GM12878 (cell line): ENCODE measurements around the gene BEST1. TPM values are rescaled to one million over a fixed set of nuclear protein-coding genes. Genes with fewer than 3 reads are reported as not detected.

Experiments
- ATAC-seq: fragments of 200-7000 bp; cut with Tn5 transposase; 3 replicates; pipeline ENCODE4 v1.9.1; 2020; ENCODE audit warnings: mild to moderate bottlenecking, moderate library complexity
- BruUV-seq: library from RNA; stranded (reverse); fragments of 400-500 nt; replicated peaks from 2 replicates; lab custom pipeline; 2021; lab: Mats Ljungman, UMichigan
- CTCF ChIA-PET: fragments of 300-600 bp; sonication (Branson Sonifier 250); formaldehyde crosslinking; extraction: SDS; loops from one replicate; lab custom pipeline; 2021; ENCODE audit warnings: inconsistent platforms; lab: Yijun Ruan, JAX
- POLR2A ChIA-PET: fragments of 350-600 bp; formaldehyde crosslinking; extraction: SDS; loops from one replicate; lab custom pipeline; 2021; ENCODE audit warnings: inconsistent platforms; lab: Charles Lee
- RAD21 ChIA-PET: fragments of 300-600 bp; sonication (Branson Sonifier 250); formaldehyde crosslinking; loops from one replicate; lab custom pipeline; 2023; ENCODE audit warnings: antibody characterized with exemption; ENCODE audit not compliant: unreplicated experiment; lab: Charles Lee
- SMC1A ChIA-PET: fragments of 300-600 bp; sonication (Branson Sonifier 250); formaldehyde crosslinking; loops from one replicate; lab custom pipeline; 2023; ENCODE audit not compliant: unreplicated experiment, uncharacterized antibody; lab: Charles Lee
- DNase-seq: peaks from one replicate; pipeline ENCODE4 v3.0.0-alpha.2; 2011; ENCODE audit warnings: low read depth, low spot score
- FAIRE-seq: peaks from 3 replicates; lab custom pipeline; 2011; peaks lifted over from hg19 to GRCh38; lab: Jason Lieb, UNC
- H2AFZ ChIP-seq: 2 replicates; pipeline ENCODE4 v1.6.0; 2011; ENCODE audit warnings: low read depth, low read length, control low read depth; ENCODE audit not compliant: control insufficient read depth
- H3K27ac ChIP-seq: 2 replicates; pipeline ENCODE4 v1.5.1; 2011; ENCODE audit warnings: control low read depth; ENCODE audit not compliant: control insufficient read depth, insufficient read depth
- H3K27me3 ChIP-seq, 2 experiments: replicated peaks in 1 of 2; 2 replicates each; pipeline versions ENCODE4 v1.6.0 to v1.6.1; 2011; ENCODE audit warnings: low read length in 1 of 2; ENCODE audit not compliant: control insufficient read depth in 2 of 2, insufficient read depth in 2 of 2
- H3K36me3 ChIP-seq, 2 experiments: 2 replicates each; pipeline ENCODE4 v1.5.1; 2011; ENCODE audit warnings: low read length in 1 of 2; ENCODE audit not compliant: control insufficient read depth in 2 of 2, insufficient read depth in 2 of 2
- H3K4me1 ChIP-seq: 2 replicates; pipeline ENCODE4 v1.6.1; 2011; ENCODE audit warnings: mild to moderate bottlenecking, low read length, moderate library complexity, mixed read lengths; ENCODE audit not compliant: control insufficient read depth, insufficient read depth
- H3K4me2 ChIP-seq: 2 replicates; pipeline ENCODE4 v1.6.0; 2011; ENCODE audit warnings: control low read depth; ENCODE audit not compliant: control insufficient read depth, insufficient read depth
- H3K4me3 ChIP-seq: fragments of 200-600 bp; sonication (generic); 2 replicates; pipeline ENCODE4 v1.5.1; 2016
- H3K79me2 ChIP-seq: 2 replicates; pipeline ENCODE4 v1.6.0; 2011; ENCODE audit warnings: low read length; ENCODE audit not compliant: control insufficient read depth, insufficient read depth
- H3K9ac ChIP-seq: 2 replicates; pipeline ENCODE4 v1.8.0; 2011; ENCODE audit warnings: low read length, control low read depth, mixed read lengths; ENCODE audit not compliant: control insufficient read depth, insufficient read depth
- H3K9me3 ChIP-seq: replicated peaks from 3 replicates; pipeline ENCODE4 v1.5.1; 2011; ENCODE audit warnings: mild to moderate bottlenecking, low read length; ENCODE audit not compliant: control insufficient read depth, insufficient read depth
- H4K20me1 ChIP-seq: 2 replicates; pipeline ENCODE4 v1.6.0; 2011; ENCODE audit not compliant: control insufficient read depth, insufficient read depth
- CBFB ChIP-seq: IDR thresholded peaks from 2 replicates; pipeline ENCODE4 v1.6.1; 2016; ENCODE audit warnings: antibody characterized with exemption, low read depth
- CBX5 ChIP-seq: sonication (generic); IDR thresholded peaks from 2 replicates; pipeline ENCODE4 v1.6.1; 2016; ENCODE audit warnings: low read depth, moderate library complexity, mild to moderate bottlenecking, inconsistent platforms
- CHD2 ChIP-seq: IDR thresholded peaks from 2 replicates; pipeline ENCODE4 v1.6.1; 2011; ENCODE audit warnings: low read depth, low read length, improper control_type of control experiment, borderline replicate concordance
- NFYB ChIP-seq: IDR thresholded peaks from 2 replicates; pipeline ENCODE4 v1.6.1; 2011; ENCODE audit warnings: low read depth, mild to moderate bottlenecking, low read length, improper control_type of control experiment, moderate library complexity; ENCODE audit not compliant: insufficient read depth
- NR2F1 ChIP-seq: fragments of 450-650 bp; conservative IDR thresholded peaks from 2 replicates; pipeline ENCODE4 v1.6.1; 2017; ENCODE audit warnings: mild to moderate bottlenecking
- POU2F2 ChIP-seq: IDR thresholded peaks from 3 replicates; pipeline ENCODE4 v1.6.1; 2011; ENCODE audit warnings: low read depth, mild to moderate bottlenecking, low read length, borderline replicate concordance
- RB1 ChIP-seq: fragments of 450-650 bp; formaldehyde crosslinking; IDR thresholded peaks from 2 replicates; pipeline ENCODE4 v1.6.1; 2017; ENCODE audit warnings: mild to moderate bottlenecking, borderline replicate concordance
- RCOR1 ChIP-seq: conservative IDR thresholded peaks from 2 replicates; pipeline ENCODE4 v1.6.1; 2012; ENCODE audit warnings: low read depth, low read length, improper control_type of control experiment
- SMC3 ChIP-seq: IDR thresholded peaks from 2 replicates; pipeline ENCODE4 v1.6.1; 2011; ENCODE audit warnings: low read length, improper control_type of control experiment, borderline replicate concordance
- SUPT20H ChIP-seq: IDR thresholded peaks from 2 replicates; pipeline ENCODE4 v1.6.1; 2011; ENCODE audit warnings: low read depth, mild to moderate bottlenecking, low read length, moderate library complexity, borderline replicate concordance; ENCODE audit not compliant: control insufficient read depth
- YBX1 ChIP-seq: fragments of 450-650 bp; IDR thresholded peaks from 2 replicates; pipeline ENCODE4 v1.6.1; 2016; ENCODE audit warnings: antibody characterized with exemption
- WGBS: methylation state at CpG from one replicate; pipeline ENCODE4 v1.1.6; 2016; ENCODE audit warnings: low lambda C conversion rate; ENCODE audit not compliant: insufficient replicate concordance, insufficient coverage; ENCODE audit errors: missing lambda C conversion rate; 5-methylcytosine and 5-hydroxymethylcytosine counted together
- in situ Hi-C: fragments of 300-500 bp; cut with MboI; formaldehyde crosslinking; loops from 9 replicates; pipeline ENCODE4 v1.14.3; 2018; ENCODE audit warnings: mixed read lengths
- intact Hi-C: fragments of 100-400 bp; cut with micrococcal nuclease; formaldehyde crosslinking; loops from one replicate; pipeline ENCODE4 v1.14.2; 2022; ENCODE audit not compliant: unreplicated experiment
- polyA plus RNA-seq, 11 experiments: library from polyadenylated mRNA; depleted of rRNA in 4 of 11; unstranded in 6 of 11; stranded (reverse) in 5 of 11; fragments of >200 nt; fragmentation: Nextera tagmentation in 4 of 11; fragmentation: Illumina TruSeq in 1 of 11; extraction: Ambion mirVana in 4 of 11; extraction: Trizol in 1 of 11; gene quantifications; 1 replicate in 1 of 11; 2 replicates in 10 of 11; pipeline versions ENCODE4 v1.2.1 to v1.2.3, GENCODE V29; 2011 to 2016; ENCODE audit warnings: inconsistent platforms in 2 of 11, missing spikeins in 2 of 11, low read depth in 1 of 11
- total RNA-seq, 4 experiments: library from RNA; depleted of rRNA in 3 of 4; stranded (reverse); fragments of >200 nt in 3 of 4; fragmentation: Illumina TruSeq in 1 of 4; extraction: Trizol in 1 of 4; gene quantifications; 2 replicates each; pipeline versions ENCODE4 v1.2.1 to v1.2.3, GENCODE V29; 2013 to 2021
- TF ChIP-seq, protein P1 (sequence below): fragments of 450-650 bp; IDR thresholded peaks from 2 replicates; pipeline ENCODE4 v1.6.1; 2017; ENCODE audit warnings: mild to moderate bottlenecking, low read depth, inconsistent platforms; ENCODE audit not compliant: poor library complexity, severe bottlenecking
- TF ChIP-seq, protein P2 (sequence below): fragments of 450-650 bp; IDR thresholded peaks from 2 replicates; pipeline ENCODE4 v1.6.1; 2017; ENCODE audit warnings: low read depth, mild to moderate bottlenecking, moderate library complexity

The BEST1 gene
- total and polyA plus RNA-seq, 10 of the 15 experiments (the other 5 are each of a cell fraction or from before 2014, with no cell fraction given), result 0.03 to 3.4 (median 0.15) TPM; not detected in 1

DNA sequence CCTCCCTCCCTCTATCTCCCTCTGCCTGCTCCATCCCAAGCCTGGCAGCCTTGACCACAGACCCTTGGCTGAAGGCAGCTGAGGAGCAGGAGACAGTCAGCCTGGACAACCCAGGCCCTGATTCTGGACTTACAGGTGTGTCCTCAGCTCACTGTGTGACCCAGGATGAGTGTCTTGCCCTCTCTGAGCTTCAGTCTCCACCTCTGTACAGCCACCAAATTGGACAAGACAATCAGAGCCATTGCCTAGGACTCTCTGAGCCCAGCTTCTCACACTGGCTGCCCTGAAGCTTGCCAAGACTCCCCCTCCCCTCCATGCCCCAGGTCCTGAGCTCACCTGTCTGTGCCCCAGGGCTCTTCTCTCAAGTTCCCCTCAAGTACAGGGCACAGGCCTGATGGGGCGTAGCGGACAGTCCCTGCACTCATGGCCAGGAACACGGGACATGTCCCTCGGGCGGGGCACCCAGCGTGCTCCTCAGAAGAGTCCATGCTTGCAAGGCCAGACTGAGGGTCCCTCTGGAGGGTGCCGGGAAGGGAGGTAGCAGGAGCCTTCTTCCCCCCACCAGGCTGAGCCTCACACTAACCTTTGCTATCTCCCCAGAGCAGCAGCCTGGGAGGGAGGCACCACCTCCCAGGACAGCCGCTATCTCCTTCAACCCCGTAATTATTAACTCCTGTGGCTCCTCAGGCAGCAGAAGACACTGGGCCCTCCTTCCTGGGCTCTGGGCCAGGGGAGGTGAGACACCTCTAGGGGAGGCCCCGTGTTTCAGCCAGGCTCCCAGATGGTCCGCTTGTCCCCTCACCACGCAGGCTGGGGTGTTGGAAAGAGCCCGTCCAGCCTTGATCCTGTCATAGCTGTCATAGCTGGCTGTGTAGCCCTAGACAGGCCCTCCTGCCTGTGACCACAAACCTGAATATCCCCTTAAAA, 30.2 kb upstream of the BEST1 start:
- ChIA-PET CTCF (interaction anchor here (1.0 kb wide), 1 partner anchor 21 kb away, joined by 3 read pairs; no protein-coding TSS in a partner anchor), POLR2A (no interaction called here)

DNA sequence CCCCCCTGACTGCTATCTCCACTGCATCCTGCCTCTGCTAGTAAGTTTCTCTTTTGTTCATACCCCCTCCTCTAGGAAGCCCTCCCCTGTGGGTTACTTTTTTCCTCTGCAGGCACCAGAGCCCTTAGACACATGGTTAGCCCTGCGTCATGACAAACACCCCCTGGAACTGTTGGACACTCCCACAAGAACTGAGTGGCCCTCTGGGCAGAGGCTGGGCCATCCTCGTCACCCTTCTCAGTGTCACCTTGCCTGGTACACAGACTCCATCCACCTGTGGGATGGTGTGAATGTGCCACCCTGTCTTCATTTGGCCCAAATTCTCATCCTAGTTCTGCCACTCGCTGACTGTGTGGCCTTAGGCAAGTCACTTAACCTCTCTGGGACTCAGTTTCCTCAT, 28.7 kb upstream of the BEST1 start:
- intact Hi-C loops (no loop called here), in situ Hi-C loops (no loop called here)
- no peak overlapping the region for H2AFZ ChIP-seq
- BruUV-seq, result no TSS peak
- DNase-seq, result no peak
- SMC1A ChIA-PET, result no interaction called here
- H3K4me1 ChIP-seq, result no peaks in the 10 kb centered on the region
- POLR2A ChIA-PET, result no interaction called here
- H3K4me3 ChIP-seq, result no peak overlapping the region
- CTCF ChIA-PET, result no interaction called here
- WGBS, result 5% methylated on average over 3 of the region's 3 CpGs
- no peaks in the 10 kb centered on the region for H3K9me3 ChIP-seq
- no peaks in the 10 kb centered on the region for H3K36me3 ChIP-seq
- no peaks in the 10 kb centered on the region; the same call in 1 of the 2 replicates for H4K20me1 ChIP-seq
- FAIRE-seq, result no peak
- no peak for ATAC-seq
- peaks cover 4 to 7% of the 10 kb centered on the region in 2 experiments; a peak in 3 of 4 replicates for H3K27me3 ChIP-seq
- H3K4me2 ChIP-seq, result no peak overlapping the region
- no peak overlapping the region for H3K27ac ChIP-seq
- no peak overlapping the region for H3K9ac ChIP-seq
- no peaks in the 10 kb centered on the region for H3K79me2 ChIP-seq
- RAD21 ChIA-PET, result no interaction called here
- TF ChIP-seq NFYB (no peak), SUPT20H (no peak), YBX1 (no peak), NR2F1 (no peak), RCOR1 (no peak), POU2F2 (no peak), CHD2 (no peak), SMC3 (no peak), RB1 (no peak)
- TF ChIP-seq, protein P1, sequence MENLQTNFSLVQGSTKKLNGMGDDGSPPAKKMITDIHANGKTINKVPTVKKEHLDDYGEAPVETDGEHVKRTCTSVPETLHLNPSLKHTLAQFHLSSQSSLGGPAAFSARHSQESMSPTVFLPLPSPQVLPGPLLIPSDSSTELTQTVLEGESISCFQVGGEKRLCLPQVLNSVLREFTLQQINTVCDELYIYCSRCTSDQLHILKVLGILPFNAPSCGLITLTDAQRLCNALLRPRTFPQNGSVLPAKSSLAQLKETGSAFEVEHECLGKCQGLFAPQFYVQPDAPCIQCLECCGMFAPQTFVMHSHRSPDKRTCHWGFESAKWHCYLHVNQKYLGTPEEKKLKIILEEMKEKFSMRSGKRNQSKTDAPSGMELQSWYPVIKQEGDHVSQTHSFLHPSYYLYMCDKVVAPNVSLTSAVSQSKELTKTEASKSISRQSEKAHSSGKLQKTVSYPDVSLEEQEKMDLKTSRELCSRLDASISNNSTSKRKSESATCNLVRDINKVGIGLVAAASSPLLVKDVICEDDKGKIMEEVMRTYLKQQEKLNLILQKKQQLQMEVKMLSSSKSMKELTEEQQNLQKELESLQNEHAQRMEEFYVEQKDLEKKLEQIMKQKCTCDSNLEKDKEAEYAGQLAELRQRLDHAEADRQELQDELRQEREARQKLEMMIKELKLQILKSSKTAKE, result no peak
- TF ChIP-seq, protein P2, sequence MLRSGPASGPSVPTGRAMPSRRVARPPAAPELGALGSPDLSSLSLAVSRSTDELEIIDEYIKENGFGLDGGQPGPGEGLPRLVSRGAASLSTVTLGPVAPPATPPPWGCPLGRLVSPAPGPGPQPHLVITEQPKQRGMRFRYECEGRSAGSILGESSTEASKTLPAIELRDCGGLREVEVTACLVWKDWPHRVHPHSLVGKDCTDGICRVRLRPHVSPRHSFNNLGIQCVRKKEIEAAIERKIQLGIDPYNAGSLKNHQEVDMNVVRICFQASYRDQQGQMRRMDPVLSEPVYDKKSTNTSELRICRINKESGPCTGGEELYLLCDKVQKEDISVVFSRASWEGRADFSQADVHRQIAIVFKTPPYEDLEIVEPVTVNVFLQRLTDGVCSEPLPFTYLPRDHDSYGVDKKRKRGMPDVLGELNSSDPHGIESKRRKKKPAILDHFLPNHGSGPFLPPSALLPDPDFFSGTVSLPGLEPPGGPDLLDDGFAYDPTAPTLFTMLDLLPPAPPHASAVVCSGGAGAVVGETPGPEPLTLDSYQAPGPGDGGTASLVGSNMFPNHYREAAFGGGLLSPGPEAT, result no peak

More for the DNA sequence above, 30.2 kb upstream of the BEST1 start:
- ATAC-seq (peak; percentile 32; the same call in 1 of the 3 replicates), FAIRE-seq (no peak), DNase-seq (no peak)
- Histone ChIP-seq H3K9me3 (no peaks in the 10 kb centered on the region), H4K20me1 (no peaks in the 10 kb centered on the region), H3K9ac (no peak overlapping the region), H2AFZ (no peak overlapping the region), H3K4me3 (no peak overlapping the region), H3K27me3 (peaks cover 6 to 9% of the 10 kb centered on the region in 2 experiments; a peak in 3 of 4 replicates), H3K27ac (no peak overlapping the region), H3K79me2 (no peaks in the 10 kb centered on the region), H3K4me1 (no peaks in the 10 kb centered on the region), H3K4me2 (no peak overlapping the region), H3K36me3 (no peaks in the 10 kb centered on the region)
- ChIA-PET RAD21 (interaction anchor here (0.6 kb wide), 1 partner anchor 537 kb away, joined by 3 read pairs; no protein-coding TSS in a partner anchor), SMC1A (no interaction called here)
- WGBS, result 50% methylated on average over 13 of the region's 13 CpGs
- TF ChIP-seq CBX5, result no peak
- TF ChIP-seq CBFB, result no peak
- intact Hi-C loops (no loop called here), in situ Hi-C loops (no loop called here)
- no TSS peak for BruUV-seq
